Ishikawa (cell line): ENCODE results near the gene CBARP.

Source experiments
- FOXM1 ChIP-seq: IDR thresholded peaks from 2 replicates; pipeline ENCODE4 v1.6.1; 2012; ENCODE audit warnings: low read depth, borderline replicate concordance
- TF ChIP-seq, protein P1 (sequence below): IDR thresholded peaks from 2 replicates; pipeline ENCODE4 v1.6.1; 2012

DNA sequence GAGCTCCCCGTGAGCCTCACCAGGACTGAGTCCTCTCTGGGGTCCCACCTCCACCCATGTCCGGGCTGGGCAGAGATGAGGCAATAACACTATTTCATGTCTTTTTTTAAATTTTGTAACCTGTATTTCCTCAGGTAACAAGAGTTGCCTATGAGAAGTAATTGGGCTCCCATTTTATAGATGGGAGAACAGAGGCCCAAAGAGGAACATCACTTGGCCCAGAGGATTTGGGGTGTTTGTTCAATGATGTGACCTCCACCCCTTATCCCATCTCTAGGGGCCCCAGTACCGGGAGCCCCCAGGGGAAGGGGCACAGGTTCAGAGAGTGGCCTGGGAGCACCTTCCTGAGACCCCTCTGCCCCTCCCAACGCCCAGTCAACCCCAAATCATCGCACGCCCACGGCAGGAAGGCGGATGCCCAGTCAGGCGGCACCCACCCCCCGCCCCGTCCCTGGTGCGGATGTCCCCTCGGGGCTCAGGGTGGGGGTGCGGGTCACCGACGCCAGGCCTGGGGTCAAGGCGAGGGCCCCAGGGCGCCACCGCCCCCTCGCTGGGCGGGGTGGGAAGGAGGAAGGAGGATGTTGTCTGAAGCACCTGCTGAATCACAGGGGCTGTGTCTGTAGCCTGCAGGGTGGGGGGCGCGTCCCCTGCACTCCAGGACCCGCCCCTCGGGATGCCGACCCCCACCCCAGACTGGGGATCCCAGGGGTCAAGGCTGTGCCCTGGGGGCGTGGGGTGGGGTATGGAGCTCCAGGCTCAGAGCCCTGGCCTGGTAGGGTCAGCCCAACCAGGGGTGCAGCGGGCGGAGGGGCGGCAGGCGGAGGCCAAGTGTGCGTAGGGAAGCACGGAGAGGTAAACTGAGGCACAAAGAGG lies 22.3 kb upstream of the CBARP start:
- TF ChIP-seq, protein P1, sequence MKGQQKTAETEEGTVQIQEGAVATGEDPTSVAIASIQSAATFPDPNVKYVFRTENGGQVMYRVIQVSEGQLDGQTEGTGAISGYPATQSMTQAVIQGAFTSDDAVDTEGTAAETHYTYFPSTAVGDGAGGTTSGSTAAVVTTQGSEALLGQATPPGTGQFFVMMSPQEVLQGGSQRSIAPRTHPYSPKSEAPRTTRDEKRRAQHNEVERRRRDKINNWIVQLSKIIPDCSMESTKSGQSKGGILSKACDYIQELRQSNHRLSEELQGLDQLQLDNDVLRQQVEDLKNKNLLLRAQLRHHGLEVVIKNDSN: no peak
- TF ChIP-seq FOXM1: no peak
